Brain pericyte (primary cell): ENCODE measurements around the gene NDUFV2.
"Not testable (repeated sequence)": the region's sequence is repeated elsewhere in the genome, so short reads cannot be mapped to it uniquely, and the experiment has no call there.

Experiments
- DNase-seq: peaks from one replicate; pipeline ENCODE4 v3.0.0-alpha.2; 2012; ENCODE audit warnings: low read depth, low spot score

Gene NDUFV2

GRCh38 chr18:9153256-9153655 is 50.8 kb downstream of the NDUFV2 start:
- no peak for DNase-seq

GRCh38 chr18:9156604-9157249 is 54.2 kb downstream of the NDUFV2 start:
- DNase-seq: no peak

- DNase-seq: no peak
Observed at GRCh38 chr18:9157806-9158205, 55.3 kb downstream of the NDUFV2 start.

- no peak for DNase-seq
Observed at GRCh38 chr18:9160014-9160413, 57.5 kb downstream of the NDUFV2 start.

- not testable (repeated sequence) for DNase-seq
Observed at GRCh38 chr18:9162663-9163062, 60.2 kb downstream of the NDUFV2 start.

- not testable (repeated sequence) for DNase-seq
Observed at GRCh38 chr18:9164149-9164548, 61.6 kb downstream of the NDUFV2 start.

- DNase-seq: not testable (repeated sequence)
Observed at GRCh38 chr18:9165883-9166282, 63.4 kb downstream of the NDUFV2 start.

- not testable (repeated sequence) for DNase-seq
Observed at GRCh38 chr18:9169515-9169914, 67.0 kb downstream of the NDUFV2 start.

- DNase-seq: not testable (repeated sequence)
Observed at GRCh38 chr18:9171919-9172318, 69.4 kb downstream of the NDUFV2 start.

- DNase-seq: no peak
Observed at GRCh38 chr18:9172506-9173127, 70.1 kb downstream of the NDUFV2 start.

GRCh38 chr18:9173770-9174233 is 71.3 kb downstream of the NDUFV2 start:
- DNase-seq: no peak

GRCh38 chr18:9174302-9174701 is 71.8 kb downstream of the NDUFV2 start:
- DNase-seq: no peak

GRCh38 chr18:9175115-9175514 is 72.6 kb downstream of the NDUFV2 start:
- DNase-seq: no peak

GRCh38 chr18:9177031-9177430 is 74.5 kb downstream of the NDUFV2 start:
- no peak for DNase-seq

- DNase-seq: no peak
Observed at GRCh38 chr18:9177466-9177865, 75.0 kb downstream of the NDUFV2 start.

- DNase-seq: no peak
Observed at GRCh38 chr18:9178557-9178956, 76.1 kb downstream of the NDUFV2 start.

- DNase-seq: no peak
Observed at GRCh38 chr18:9181275-9181674, 78.8 kb downstream of the NDUFV2 start.

GRCh38 chr18:9182852-9183399 is 80.4 kb downstream of the NDUFV2 start:
- no peak for DNase-seq
